Upper lobe of left lung (tissue), 4 donors: ENCODE measurements around the gene PPL.

Source experiments
- CTCF ChIP-seq, 6 experiments: fragments of 450-650 bp in 4 of 6; fragments of 200-600 bp in 2 of 6; sonication (generic) in 2 of 6; IDR thresholded peaks; one replicate each; pipeline ENCODE4 v1.5.1; 2016 to 2019; ENCODE audit warnings: antibody characterized with exemption in 6 of 6
- POLR2A ChIP-seq, 4 donors: fragments of 450-650 bp; IDR thresholded peaks; one replicate each; pipeline ENCODE4 v1.5.1; 2016 to 2017; ENCODE audit warnings: antibody characterized with exemption in 4 of 4, mild to moderate bottlenecking in 2 of 4
- POLR2AphosphoS5 ChIP-seq, 2 donors: sonication (generic); formaldehyde crosslinking; IDR thresholded peaks; one replicate each; pipeline ENCODE4 v1.5.1; 2017; ENCODE audit warnings: antibody characterized with exemption in 2 of 2

- TF ChIP-seq CTCF (IDR thresholded peaks at IDR 0.05) (no peak), POLR2A (IDR thresholded peaks at IDR 0.05) (no peak), POLR2AphosphoS5 (IDR thresholded peaks at IDR 0.05) (no peak)
These were observed 65.9 kb downstream of the PPL start for GRCh38 chr16:4871071-4871470.
